Gastrocnemius medialis (tissue), 4 donors: ENCODE measurements around the gene CYBA.

Experiments used
- POLR2A ChIP-seq, 2 donors: fragments of 450-650 bp; IDR thresholded peaks; one replicate each; pipeline ENCODE4 v1.6.1; 2017; ENCODE audit warnings: antibody characterized with exemption in 2 of 2, mild to moderate bottlenecking in 2 of 2, moderate library complexity in 2 of 2
- TF ChIP-seq, protein P1 (sequence below), 5 experiments: fragments of 450-650 bp in 3 of 5; fragments of 200-600 bp in 2 of 5; sonication (generic) in 2 of 5; IDR thresholded peaks in 4 of 5; conservative IDR thresholded peaks in 1 of 5; 1 replicate in 4 of 5; 2 replicates in 1 of 5; pipeline ENCODE4 v1.5.1; 2016 to 2019; ENCODE audit warnings: antibody characterized with exemption in 5 of 5, mild to moderate bottlenecking in 3 of 5, moderate library complexity in 3 of 5

GRCh38 chr16:88653596-88654362 lies 2.9 kb upstream of the CYBA start:
- TF ChIP-seq, protein P1, sequence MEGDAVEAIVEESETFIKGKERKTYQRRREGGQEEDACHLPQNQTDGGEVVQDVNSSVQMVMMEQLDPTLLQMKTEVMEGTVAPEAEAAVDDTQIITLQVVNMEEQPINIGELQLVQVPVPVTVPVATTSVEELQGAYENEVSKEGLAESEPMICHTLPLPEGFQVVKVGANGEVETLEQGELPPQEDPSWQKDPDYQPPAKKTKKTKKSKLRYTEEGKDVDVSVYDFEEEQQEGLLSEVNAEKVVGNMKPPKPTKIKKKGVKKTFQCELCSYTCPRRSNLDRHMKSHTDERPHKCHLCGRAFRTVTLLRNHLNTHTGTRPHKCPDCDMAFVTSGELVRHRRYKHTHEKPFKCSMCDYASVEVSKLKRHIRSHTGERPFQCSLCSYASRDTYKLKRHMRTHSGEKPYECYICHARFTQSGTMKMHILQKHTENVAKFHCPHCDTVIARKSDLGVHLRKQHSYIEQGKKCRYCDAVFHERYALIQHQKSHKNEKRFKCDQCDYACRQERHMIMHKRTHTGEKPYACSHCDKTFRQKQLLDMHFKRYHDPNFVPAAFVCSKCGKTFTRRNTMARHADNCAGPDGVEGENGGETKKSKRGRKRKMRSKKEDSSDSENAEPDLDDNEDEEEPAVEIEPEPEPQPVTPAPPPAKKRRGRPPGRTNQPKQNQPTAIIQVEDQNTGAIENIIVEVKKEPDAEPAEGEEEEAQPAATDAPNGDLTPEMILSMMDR (IDR thresholded peaks at IDR 0.05 in 4 of 5, conservative IDR thresholded peaks at IDR 0.05 in 1 of 5) = no peak
- no peak for TF ChIP-seq POLR2A (IDR thresholded peaks at IDR 0.05)
